Neutrophil (primary cell): Measurements from ENCODE around the gene DIAPH1.

ENCODE experiments used
- H3K27ac ChIP-seq: fragments of 200-600 bp; sonication (generic); 2 replicates; pipeline ENCODE4 v1.5.1; 2016; ENCODE audit warnings: mild to moderate bottlenecking, moderate library complexity
- H3K27me3 ChIP-seq: fragments of 200-600 bp; sonication (generic); 2 replicates; pipeline ENCODE4 v1.6.0; 2016; ENCODE audit warnings: mild to moderate bottlenecking
- H3K36me3 ChIP-seq: fragments of 200-600 bp; sonication (generic); 2 replicates; pipeline ENCODE4 v1.5.1; 2017
- H3K4me1 ChIP-seq, 2 experiments: fragments of 200-600 bp in 1 of 2; sonication (generic) in 1 of 2; 1 replicate in 1 of 2; 2 replicates in 1 of 2; pipeline versions ENCODE4 v1.5.1 to v1.6.1; 2013 to 2016; ENCODE audit warnings: low read depth in 1 of 2, low read length in 1 of 2, mild to moderate bottlenecking in 1 of 2, moderate library complexity in 1 of 2; ENCODE audit not compliant: control insufficient read depth in 1 of 2, insufficient read depth in 1 of 2
- H3K4me3 ChIP-seq, 2 experiments: fragments of 200-600 bp in 1 of 2; sonication (generic) in 1 of 2; 1 replicate in 1 of 2; 2 replicates in 1 of 2; pipeline ENCODE4 v1.5.1; 2013 to 2016; ENCODE audit warnings: low read depth in 1 of 2, low read length in 1 of 2, mild to moderate bottlenecking in 1 of 2, moderate library complexity in 1 of 2
- H3K9me3 ChIP-seq: fragments of 200-600 bp; sonication (generic); 2 replicates; pipeline ENCODE4 v1.5.1; 2016
- TF ChIP-seq, protein P1 (sequence below): fragments of 200-600 bp; sonication (generic); IDR thresholded peaks from 2 replicates; pipeline ENCODE4 v1.5.1; 2016; ENCODE audit warnings: antibody characterized with exemption

The DIAPH1 gene

DNA sequence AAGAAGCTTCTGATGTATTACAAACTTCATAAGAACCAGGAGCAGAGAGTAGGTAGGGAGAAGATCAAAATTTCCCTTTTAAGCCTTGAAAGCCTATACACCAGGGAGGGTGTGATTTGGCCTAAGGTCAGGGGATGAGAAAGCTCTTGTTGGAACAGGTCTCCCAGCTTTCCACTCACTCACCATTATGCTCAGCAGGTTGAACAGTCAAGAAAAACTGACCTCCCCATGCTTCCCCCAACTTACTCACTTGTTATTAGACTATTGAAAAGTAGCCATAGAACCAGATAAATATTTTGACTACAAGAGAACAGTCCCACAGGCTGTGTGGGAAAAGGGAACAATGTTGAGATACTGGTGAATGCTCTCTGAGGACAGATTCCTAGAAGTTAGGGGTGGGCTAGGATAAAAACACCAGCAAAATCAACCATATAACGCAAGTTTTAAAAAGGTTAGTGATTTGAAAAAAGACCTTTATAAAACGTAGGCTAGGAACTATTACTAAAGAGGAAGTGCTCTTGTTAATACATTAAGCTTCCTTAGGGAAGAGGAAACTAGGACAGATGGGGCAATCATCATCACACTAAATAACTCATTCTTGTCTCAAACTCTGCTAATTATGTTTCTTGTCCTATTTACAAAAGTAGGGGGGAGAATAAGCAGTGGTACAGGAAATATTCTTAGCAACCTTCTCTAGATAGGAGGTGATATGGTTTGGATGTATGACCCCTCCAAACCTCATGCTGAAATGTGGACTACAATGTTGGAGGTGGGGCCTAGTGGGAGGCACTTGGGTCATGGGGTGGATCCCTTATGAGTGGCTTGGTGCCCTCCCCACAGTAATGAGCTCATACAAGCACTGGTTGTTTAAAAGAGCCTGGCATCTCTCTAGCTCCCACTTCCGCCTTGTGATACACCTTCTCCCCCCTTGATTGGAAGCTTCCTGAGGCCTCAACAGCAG is 98.9 kb downstream of the DIAPH1 start:
- peaks cover 90% of the 10 kb centered on the region for H3K36me3 ChIP-seq
- no peaks in the 10 kb centered on the region for H3K27me3 ChIP-seq
- H3K4me1 ChIP-seq = peaks cover 74% of the 10 kb centered on the region in 2 experiments
- H3K9me3 ChIP-seq = no peaks in the 10 kb centered on the region
- TF ChIP-seq, protein P1, sequence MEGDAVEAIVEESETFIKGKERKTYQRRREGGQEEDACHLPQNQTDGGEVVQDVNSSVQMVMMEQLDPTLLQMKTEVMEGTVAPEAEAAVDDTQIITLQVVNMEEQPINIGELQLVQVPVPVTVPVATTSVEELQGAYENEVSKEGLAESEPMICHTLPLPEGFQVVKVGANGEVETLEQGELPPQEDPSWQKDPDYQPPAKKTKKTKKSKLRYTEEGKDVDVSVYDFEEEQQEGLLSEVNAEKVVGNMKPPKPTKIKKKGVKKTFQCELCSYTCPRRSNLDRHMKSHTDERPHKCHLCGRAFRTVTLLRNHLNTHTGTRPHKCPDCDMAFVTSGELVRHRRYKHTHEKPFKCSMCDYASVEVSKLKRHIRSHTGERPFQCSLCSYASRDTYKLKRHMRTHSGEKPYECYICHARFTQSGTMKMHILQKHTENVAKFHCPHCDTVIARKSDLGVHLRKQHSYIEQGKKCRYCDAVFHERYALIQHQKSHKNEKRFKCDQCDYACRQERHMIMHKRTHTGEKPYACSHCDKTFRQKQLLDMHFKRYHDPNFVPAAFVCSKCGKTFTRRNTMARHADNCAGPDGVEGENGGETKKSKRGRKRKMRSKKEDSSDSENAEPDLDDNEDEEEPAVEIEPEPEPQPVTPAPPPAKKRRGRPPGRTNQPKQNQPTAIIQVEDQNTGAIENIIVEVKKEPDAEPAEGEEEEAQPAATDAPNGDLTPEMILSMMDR = no peak
- H3K4me3 ChIP-seq = peak overlapping the region in 1 of 2 experiments; percentile 16
- H3K27ac ChIP-seq = peak overlapping the region; percentile 70

DNA sequence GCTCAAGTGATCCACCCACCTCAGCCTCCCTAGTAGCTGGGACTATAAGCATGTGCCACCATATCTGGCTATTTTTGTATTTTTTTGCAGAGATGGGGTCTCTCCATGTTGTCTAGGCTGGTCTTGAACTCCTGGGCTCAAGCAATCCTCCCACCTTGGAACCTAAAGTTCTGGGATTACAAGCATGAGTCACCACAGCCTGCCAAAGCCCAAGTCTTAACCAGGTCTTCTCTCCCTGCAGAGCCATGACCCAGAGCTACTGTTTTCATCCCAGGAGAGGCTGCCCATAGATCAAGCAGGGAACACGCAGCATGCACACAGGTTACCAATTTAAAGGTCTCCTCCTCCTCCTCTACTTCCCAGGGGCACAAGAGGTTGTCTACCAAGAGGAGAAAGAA is 100.2 kb downstream of the DIAPH1 start:
- peak overlapping the region; percentile 70 for H3K27ac ChIP-seq
- TF ChIP-seq, protein P1 = no peak
- no peak overlapping the region for H3K4me3 ChIP-seq
- H3K9me3 ChIP-seq = no peaks in the 10 kb centered on the region
- peaks cover 88% of the 10 kb centered on the region for H3K36me3 ChIP-seq
- no peaks in the 10 kb centered on the region for H3K27me3 ChIP-seq
- peaks cover 82 to 87% of the 10 kb centered on the region in 2 experiments for H3K4me1 ChIP-seq

DNA sequence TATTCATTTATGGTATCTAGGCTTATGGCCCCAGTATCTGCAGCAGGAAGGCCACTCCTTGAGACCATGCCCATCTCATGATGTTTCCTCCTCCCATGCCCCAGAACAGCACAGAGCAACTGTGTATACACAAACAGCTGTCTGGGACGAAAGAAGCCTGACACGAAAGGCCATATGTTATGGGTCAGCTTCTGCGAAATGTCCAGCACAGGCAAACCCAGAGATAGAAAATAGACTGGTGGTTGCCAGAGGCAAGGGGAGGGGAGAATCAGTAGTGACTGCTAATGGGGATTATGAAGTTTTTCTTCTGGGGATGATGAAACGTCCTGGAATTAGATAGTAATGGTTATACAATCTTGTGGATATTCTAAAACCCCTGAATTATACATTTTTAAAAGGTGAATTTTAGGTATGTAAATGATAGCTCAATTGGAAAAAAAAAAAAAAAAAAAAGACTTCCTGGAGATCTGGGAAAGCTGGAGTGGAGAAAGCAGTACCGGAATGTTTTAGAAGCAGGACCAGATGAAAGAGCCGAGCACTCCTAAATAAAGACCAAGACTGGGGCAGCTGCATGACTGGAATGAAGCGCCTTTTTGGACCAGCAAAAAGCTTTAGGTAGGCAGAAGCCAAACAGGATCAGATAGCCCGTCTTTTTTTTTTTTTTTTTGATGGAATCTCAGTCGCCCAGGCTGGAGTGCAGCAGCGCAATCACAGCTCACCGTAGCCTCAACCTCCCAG is 100.8 kb downstream of the DIAPH1 start:
- no peaks in the 10 kb centered on the region for H3K9me3 ChIP-seq
- no peak overlapping the region for H3K4me3 ChIP-seq
- H3K27ac ChIP-seq = peak overlapping the region; percentile 69
- no peaks in the 10 kb centered on the region for H3K27me3 ChIP-seq
- H3K36me3 ChIP-seq = peaks cover 82% of the 10 kb centered on the region
- H3K4me1 ChIP-seq = peaks cover 87 to 93% of the 10 kb centered on the region in 2 experiments
- TF ChIP-seq, protein P1 = no peak

DNA sequence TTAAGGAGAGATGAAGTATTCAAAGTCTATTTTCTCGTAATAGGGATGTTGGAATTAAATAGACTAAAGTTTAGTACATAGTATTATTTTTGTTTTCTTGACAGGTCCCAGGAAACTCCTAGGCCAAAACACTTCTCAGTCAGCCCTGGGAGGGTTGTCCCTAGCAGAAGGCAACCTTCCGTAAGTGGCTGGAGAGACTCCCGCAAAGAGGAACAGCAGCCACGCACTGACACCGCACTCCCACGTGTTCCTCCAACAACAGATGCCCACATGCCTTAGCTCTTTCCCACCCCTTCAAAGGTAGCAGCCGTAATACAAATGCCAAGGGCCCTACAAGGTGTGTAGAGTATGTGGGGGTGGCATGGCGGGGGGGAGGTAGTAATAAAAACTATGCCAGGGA is 101.5 kb downstream of the DIAPH1 start:
- no peaks in the 10 kb centered on the region for H3K27me3 ChIP-seq
- TF ChIP-seq, protein P1 = no peak
- H3K9me3 ChIP-seq = no peaks in the 10 kb centered on the region
- H3K4me3 ChIP-seq = no peak overlapping the region
- H3K27ac ChIP-seq = peak overlapping the region; percentile 69
- H3K36me3 ChIP-seq = peaks cover 75% of the 10 kb centered on the region
- peaks cover 95 to 99% of the 10 kb centered on the region in 2 experiments for H3K4me1 ChIP-seq

DNA sequence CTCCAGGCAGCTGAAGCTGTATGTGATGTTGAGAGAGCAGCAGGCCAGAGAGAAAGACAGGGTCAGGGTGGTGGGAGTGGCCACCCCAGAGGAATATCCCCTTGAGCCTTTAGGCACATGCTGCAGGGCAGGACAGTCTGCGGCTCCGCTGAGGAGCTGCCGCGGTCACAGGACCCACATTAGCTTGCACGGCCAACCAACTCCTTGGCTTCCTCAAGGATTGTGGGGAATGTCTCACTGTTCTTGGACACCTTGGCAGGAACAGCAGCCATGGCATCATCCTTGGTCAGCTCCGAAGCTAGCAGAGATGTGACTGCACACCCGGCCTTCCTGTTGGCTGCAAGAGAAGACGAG is 102.2 kb downstream of the DIAPH1 start:
- TF ChIP-seq, protein P1 = no peak
- H3K36me3 ChIP-seq = peaks cover 68% of the 10 kb centered on the region
- H3K27me3 ChIP-seq = no peaks in the 10 kb centered on the region
- H3K4me1 ChIP-seq = peaks cover 94 to 96% of the 10 kb centered on the region in 2 experiments
- H3K4me3 ChIP-seq = no peak overlapping the region
- H3K9me3 ChIP-seq = no peaks in the 10 kb centered on the region
- peak overlapping the region; percentile 69 for H3K27ac ChIP-seq
